NB4 (cell line): ENCODE measurements around the gene PTPN1.

Experiments
- DNase-seq: peaks from one replicate; pipeline ENCODE4 v3.0.0; 2010; ENCODE audit warnings: low read depth
- H3K4me3 ChIP-seq: one replicate; pipeline ENCODE4 v1.5.1; 2011; ENCODE audit warnings: mild to moderate bottlenecking, low read depth, low read length, moderate library complexity
- CTCF ChIP-seq: IDR thresholded peaks from one replicate; pipeline ENCODE4 v1.5.1; 2012; ENCODE audit warnings: low read depth, low read length
- MAX ChIP-seq: IDR thresholded peaks from 2 replicates; pipeline ENCODE4 v1.6.1; 2011; ENCODE audit warnings: low read depth, low read length
- MYC ChIP-seq: IDR thresholded peaks from 2 replicates; pipeline ENCODE4 v1.6.1; 2011; ENCODE audit warnings: low read depth, low read length
- POLR2A ChIP-seq: IDR thresholded peaks from 2 replicates; pipeline ENCODE4 v1.6.1; 2011; ENCODE audit warnings: mild to moderate bottlenecking; ENCODE audit not compliant: insufficient read length; ENCODE audit errors: extremely low read depth

PTPN1 gene

GRCh38 chr20:50508171-50508755 is 1.9 kb upstream of the PTPN1 start:
- TF ChIP-seq MAX = no peak
- DNase-seq = no peak
- no peak overlapping the region for H3K4me3 ChIP-seq

GRCh38 chr20:50510706-50511542 is 741 bp downstream of the PTPN1 start:
- TF ChIP-seq MAX (no peak), MYC (no peak), POLR2A (no peak), CTCF (no peak)
- peak; percentile 50 for DNase-seq
- H3K4me3 ChIP-seq = peak overlapping the region; percentile 87

- no peak for DNase-seq
- H3K4me3 ChIP-seq = peak overlapping the region; percentile 87
- no peak for TF ChIP-seq CTCF
- TF ChIP-seq MYC = no peak
- TF ChIP-seq MAX = no peak
These were observed 2.1 kb downstream of the PTPN1 start for GRCh38 chr20:50512323-50512722.

- DNase-seq = no peak
- no peak for TF ChIP-seq MYC
- TF ChIP-seq CTCF = no peak
- no peak for TF ChIP-seq POLR2A
- no peak for TF ChIP-seq MAX
- peak overlapping the region; percentile 19 for H3K4me3 ChIP-seq
These were observed 3.2 kb downstream of the PTPN1 start for GRCh38 chr20:50513169-50514034.

- no peak for DNase-seq
- no peak for TF ChIP-seq POLR2A
- no peak for TF ChIP-seq CTCF
- no peak for TF ChIP-seq MYC
- TF ChIP-seq MAX = no peak
- H3K4me3 ChIP-seq = no peak overlapping the region
These were observed 3.8 kb downstream of the PTPN1 start for GRCh38 chr20:50514035-50514337.

- no peak for DNase-seq
- no peak overlapping the region for H3K4me3 ChIP-seq
- TF ChIP-seq MYC (no peak), POLR2A (no peak)
These were observed 4.6 kb downstream of the PTPN1 start for GRCh38 chr20:50514750-50515149.
